K562 (cell line): ENCODE results near the gene NDUFB7. TPM values are rescaled to one million over a fixed set of nuclear protein-coding genes. Genes with fewer than 3 reads are reported as not detected.
A peak's percentile ranks its signal among the peaks of the same experiment; 100 is the strongest.

ENCODE experiments used
- ATAC-seq: fragments of 200-7000 bp; cut with Tn5 transposase; 3 replicates; pipeline ENCODE4 v1.9.1; 2020; ENCODE audit warnings: moderate library complexity
- BruUV-seq: library from RNA; stranded (reverse); fragments of 400-500 nt; replicated peaks from 2 replicates; lab custom pipeline; 2021; lab: Mats Ljungman, UMichigan
- CTCF ChIA-PET: fragments of 300-600 bp; formaldehyde crosslinking; extraction: SDS; loops from one replicate; lab custom pipeline; 2021; ENCODE audit warnings: low intra/inter-chr PET ratio; lab: Yijun Ruan, JAX
- POLR2A ChIA-PET: fragments of 300-600, 350-650 bp; sonication (Branson Sonifier 250); formaldehyde crosslinking; extraction: SDS; loops from one replicate; lab custom pipeline; 2021; ENCODE audit warnings: antibody characterized with exemption, inconsistent platforms; lab: Yijun Ruan, JAX
- DNase-seq, 4 experiments: peaks; one replicate each; pipeline versions ENCODE4 v3.0.0 to v3.0.0-alpha.2; 2011 to 2018; ENCODE audit warnings: low spot score in 3 of 4, mixed read lengths in 3 of 4; ENCODE audit errors: extremely low read depth in 1 of 4
- FAIRE-seq: peaks from 2 replicates; lab custom pipeline; 2011; peaks lifted over from hg19 to GRCh38; lab: Jason Lieb, UNC
- H2AFZ ChIP-seq: 2 replicates; pipeline ENCODE4 v1.6.0; 2011; ENCODE audit warnings: low read depth, low read length, control low read depth, inconsistent platforms
- H3K27ac ChIP-seq: fragments of 200-600 bp; 3 replicates; pipeline ENCODE4 v1.8.0; 2011; ENCODE audit warnings: low read depth, mild to moderate bottlenecking, control low read depth, inconsistent platforms, low read length, moderate library complexity, mixed read lengths; ENCODE audit errors: extremely low read depth
- H3K27me3 ChIP-seq, 2 experiments: fragments of 300-600 bp in 1 of 2; 2 replicates in 1 of 2; 3 replicates in 1 of 2; pipeline versions ENCODE4 v1.6.0 to v1.8.0; 2011; ENCODE audit warnings: inconsistent platforms in 2 of 2, low read length in 2 of 2, mild to moderate bottlenecking in 1 of 2, mixed read lengths in 1 of 2, moderate library complexity in 1 of 2; ENCODE audit not compliant: control insufficient read depth in 2 of 2, insufficient read depth in 2 of 2
- H3K36me3 ChIP-seq: fragments of 300-600 bp; 3 replicates; pipeline ENCODE4 v1.8.0; 2011; ENCODE audit warnings: mild to moderate bottlenecking, low read length, inconsistent platforms; ENCODE audit not compliant: control insufficient read depth, insufficient read depth
- H3K4me1 ChIP-seq, 2 experiments: fragments of 200-600 bp in 1 of 2; replicated peaks in 1 of 2; 2 replicates in 1 of 2; 3 replicates in 1 of 2; pipeline versions ENCODE4 v1.5.1 to v1.8.0; 2011; ENCODE audit warnings: inconsistent platforms in 2 of 2, low read length in 2 of 2, mild to moderate bottlenecking in 1 of 2, mixed read lengths in 1 of 2, moderate library complexity in 1 of 2; ENCODE audit not compliant: control insufficient read depth in 2 of 2, insufficient read depth in 2 of 2
- H3K4me2 ChIP-seq: 2 replicates; pipeline ENCODE4 v1.6.1; 2011; ENCODE audit warnings: low read length, control low read depth, inconsistent platforms, mixed read lengths; ENCODE audit not compliant: insufficient read depth
- H3K4me3 ChIP-seq: fragments of 200-600 bp; sonication (generic), shearing (Covaris generic); 2 replicates; pipeline ENCODE4 v1.5.1; 2016; ENCODE audit warnings: control low read depth, inconsistent platforms
- H3K79me2 ChIP-seq: fragments of 200-600 bp; 3 replicates; pipeline ENCODE4 v1.8.0; 2011; ENCODE audit warnings: low read length, inconsistent platforms; ENCODE audit not compliant: control insufficient read depth, insufficient read depth
- H3K9ac ChIP-seq, 2 experiments: 2 replicates each; pipeline versions ENCODE4 v1.6.0 to v1.6.1; 2011; ENCODE audit warnings: low read depth in 2 of 2, low read length in 2 of 2, control low read depth in 1 of 2, inconsistent platforms in 1 of 2, mild to moderate bottlenecking in 1 of 2, mixed read lengths in 1 of 2; ENCODE audit not compliant: insufficient read depth in 1 of 2
- H3K9me1 ChIP-seq: one replicate; pipeline ENCODE4 v1.6.0; 2011; ENCODE audit warnings: inconsistent platforms, mild to moderate bottlenecking, low read length, moderate library complexity; ENCODE audit not compliant: control insufficient read depth, insufficient read depth
- H3K9me3 ChIP-seq: replicated peaks from 2 replicates; pipeline ENCODE4 v1.5.1; 2011; ENCODE audit warnings: low read depth, low read length, inconsistent platforms; ENCODE audit not compliant: control insufficient read depth, insufficient read depth
- H4K20me1 ChIP-seq: replicated peaks from 2 replicates; pipeline ENCODE4 v1.6.1; 2011; ENCODE audit warnings: low read length, inconsistent platforms, mixed read lengths; ENCODE audit not compliant: control insufficient read depth, insufficient read depth
- POLR2AphosphoS2 ChIP-seq: IDR thresholded peaks from 2 replicates; pipeline ENCODE4 v1.6.1; 2012; ENCODE audit warnings: low read length, improper control_type of control experiment
- SP2 ChIP-seq: IDR thresholded peaks from 2 replicates; pipeline ENCODE4 v1.6.1; 2011; ENCODE audit warnings: mild to moderate bottlenecking, low read depth, low read length, moderate library complexity; ENCODE audit not compliant: poor library complexity, severe bottlenecking; ENCODE audit errors: extremely low read depth
- THRAP3 ChIP-seq: fragments of 450-650 bp; IDR thresholded peaks from 2 replicates; pipeline ENCODE4 v1.6.1; 2016; ENCODE audit warnings: mild to moderate bottlenecking, inconsistent platforms, borderline replicate concordance
- ZBTB33 ChIP-seq: sonication (generic); formaldehyde crosslinking; IDR thresholded peaks from 2 replicates; pipeline ENCODE4 v1.8.1; 2023; ENCODE audit warnings: mild to moderate bottlenecking, missing genetic modification reagents
- ZNF165 ChIP-seq: fragments of 250-450 bp; sonication (Bioruptor Pico); IDR thresholded peaks from 2 replicates; pipeline ENCODE4 v1.4.0; 2020; ENCODE audit warnings: borderline replicate concordance
- ZNF77 ChIP-seq: fragments of 250-450 bp; sonication (Bioruptor Pico); IDR thresholded peaks from 2 replicates; pipeline ENCODE4 v1.5.0; 2020
- WGBS: fragments of 100-300 bp; shearing (Covaris generic); methylation state at CpG from one replicate; pipeline ENCODE4 v1.1.6; 2016; ENCODE audit warnings: low coverage, mixed read lengths; ENCODE audit not compliant: insufficient coverage; ENCODE audit errors: missing lambda C conversion rate; 5-methylcytosine and 5-hydroxymethylcytosine counted together
- in situ Hi-C: fragments of 300-500 bp; cut with MboI; formaldehyde crosslinking; loops from 4 replicates; pipeline ENCODE4 v1.15.0; 2018; ENCODE audit warnings: inconsistent platforms, mixed read lengths
- intact Hi-C: fragments of 100-400 bp; cut with micrococcal nuclease; formaldehyde crosslinking; loops from 2 replicates; pipeline ENCODE4 v1.14.2; 2022
- polyA plus RNA-seq, 8 experiments: library from polyadenylated mRNA; depleted of rRNA in 4 of 8; stranded (reverse) in 5 of 8; unstranded in 3 of 8; fragments of >200 nt; fragmentation: Nextera tagmentation in 2 of 8; fragmentation: Illumina TruSeq in 1 of 8; extraction: Ambion mirVana in 2 of 8; extraction: Trizol in 1 of 8; gene quantifications; 2 replicates each; pipeline versions ENCODE4 v1.2.1 to v1.2.3, GENCODE V29; 2011 to 2014; ENCODE audit warnings: inconsistent platforms in 1 of 8, missing spikeins in 1 of 8
- total RNA-seq, 7 experiments: library from RNA; depleted of rRNA in 6 of 7; stranded (reverse); fragments of >200 nt in 6 of 7; fragmentation: Illumina TruSeq in 2 of 7; extraction: Trizol in 2 of 7; gene quantifications; 2 replicates each; pipeline versions ENCODE4 v1.2.1 to v1.2.3, GENCODE V29; 2011 to 2021; ENCODE audit warnings: low replicate concordance in 1 of 7

The NDUFB7 gene
- total and polyA plus RNA-seq, 9 of the 15 experiments (the other 6 are each of a cell fraction or from before 2014, with no cell fraction given), result 14.9 to 842 (median 137) TPM

GRCh38 chr19:14559916-14560775, 11.7 kb downstream of the NDUFB7 start (continued):
- TF ChIP-seq POLR2AphosphoS2 (no peak), ZNF77 (CRISPR knock-in tag) (no peak), SP2 (no peak), THRAP3 (no peak), ZNF165 (no peak)

- H3K27ac ChIP-seq, result no peak overlapping the region
- peaks cover 10% of the 10 kb centered on the region; the same call in 1 of the 3 replicates for H3K36me3 ChIP-seq
- intact Hi-C loops, result loop anchor here (10.0 kb wide), 1 partner anchor 124 kb away; the partner anchor contains the start of gene PKN1
- no peak for TF ChIP-seq ZBTB33 (CRISPR knock-in tag)
- peaks cover 15 to 75% of the 10 kb centered on the region in 2 experiments; a peak in 4 of 5 replicates for H3K4me1 ChIP-seq
- H2AFZ ChIP-seq, result no peak overlapping the region
- no peaks in the 10 kb centered on the region for H3K9me3 ChIP-seq
- ChIA-PET CTCF (no interaction called here), POLR2A (interaction anchor here (0.6 kb wide), 1 partner anchor 134 kb away, joined by 3 read pairs; no protein-coding TSS in a partner anchor)
- 89% methylated on average over 17 of the region's 23 CpGs for WGBS
- H3K79me2 ChIP-seq, result peaks cover 66% of the 10 kb centered on the region
- BruUV-seq, result no TSS peak
- DNase-seq (no peak), FAIRE-seq (no peak), ATAC-seq (no peak)
- peaks cover 5% of the 10 kb centered on the region for H3K9me1 ChIP-seq
- H4K20me1 ChIP-seq, result peaks cover 18% of the 10 kb centered on the region
- H3K4me2 ChIP-seq, result no peak overlapping the region
- H3K4me3 ChIP-seq, result no peak overlapping the region
- no peaks in the 10 kb centered on the region for H3K27me3 ChIP-seq
- H3K9ac ChIP-seq, result peak overlapping the region in 1 of 2 experiments; percentile 81; a peak in 2 of 4 replicates
- in situ Hi-C loops, result no loop called here
These were observed 13.3 kb downstream of the NDUFB7 start for GRCh38 chr19:14558370-14559066.
